HG03432 (cell line): ENCODE data around the gene MUC2.

Source experiments
- ATAC-seq: cut with Tn5 transposase; IDR thresholded peaks from one replicate; pipeline ENCODE4 v1.9.1; 2021; ENCODE audit warnings: mild to moderate bottlenecking, moderate library complexity; ENCODE audit not compliant: unreplicated experiment

Gene MUC2

DNA sequence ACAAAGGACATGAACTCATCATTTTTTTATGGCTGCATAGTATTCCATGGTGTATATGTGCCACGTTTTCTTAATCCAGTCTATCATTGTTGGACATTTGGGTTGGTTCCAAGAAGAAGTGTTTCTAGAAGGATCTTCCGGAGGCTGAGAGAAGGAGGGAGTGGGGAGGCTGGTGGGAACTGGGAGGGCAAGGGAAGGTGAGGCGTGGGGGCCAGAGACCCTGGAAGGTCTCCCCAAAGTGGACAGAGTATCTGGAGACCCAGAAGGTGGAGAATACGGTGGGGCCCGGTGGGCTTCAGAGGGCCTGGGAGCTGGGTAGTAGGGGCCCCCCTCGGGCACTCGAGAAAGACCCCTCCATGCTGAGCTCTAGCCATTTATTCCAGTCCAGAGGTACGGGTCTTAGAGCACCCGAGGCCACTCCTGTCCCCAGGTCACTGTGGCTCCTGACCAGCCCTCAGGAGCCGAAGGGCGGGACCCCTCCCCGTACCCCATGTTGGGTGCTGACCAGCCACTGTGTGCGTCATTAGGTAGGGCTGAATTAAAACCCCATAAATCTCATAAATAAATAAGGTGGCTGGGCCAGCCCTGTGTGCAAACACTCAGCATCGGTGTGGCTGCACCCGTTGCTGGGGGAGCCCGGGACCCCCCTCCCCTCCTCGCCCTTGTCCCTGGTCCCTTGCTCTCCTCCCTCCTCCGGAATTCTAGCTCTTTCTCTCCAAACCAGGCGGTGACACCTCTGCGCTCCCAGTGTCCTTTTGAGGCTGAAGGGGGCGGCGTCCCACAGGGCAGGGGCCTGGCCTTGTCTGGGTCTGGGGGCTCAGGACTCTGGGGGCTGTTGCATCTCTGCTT, 44.3 kb downstream of the MUC2 start:
- ATAC-seq, result no peak

DNA sequence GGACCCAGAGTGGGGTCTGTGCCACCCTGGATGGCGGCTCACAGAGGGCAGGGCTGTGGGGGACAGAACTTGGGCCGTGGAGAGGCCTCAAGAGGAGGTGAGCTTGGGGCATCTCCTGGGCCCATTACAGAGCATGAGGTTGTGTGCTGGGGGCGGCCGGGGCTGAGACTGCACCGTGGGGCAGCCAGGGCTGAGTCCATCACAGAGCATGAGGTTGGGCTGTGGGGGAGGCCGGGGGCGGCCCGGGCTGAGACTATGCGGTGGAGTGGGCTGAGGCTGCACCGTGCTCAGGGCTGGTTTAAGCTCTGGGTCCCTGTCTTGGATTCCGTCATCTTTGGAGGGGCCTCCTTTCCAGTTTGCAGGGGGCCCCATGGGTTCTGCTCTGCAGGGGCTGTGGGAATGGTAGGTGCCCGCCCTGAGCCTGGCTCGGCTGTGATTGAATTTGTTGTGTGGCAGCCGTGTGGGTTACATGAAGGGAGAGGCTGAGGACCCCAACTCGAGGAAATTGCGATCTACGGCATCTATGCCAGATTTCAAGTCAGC, 45.0 kb downstream of the MUC2 start:
- ATAC-seq, result no peak

DNA sequence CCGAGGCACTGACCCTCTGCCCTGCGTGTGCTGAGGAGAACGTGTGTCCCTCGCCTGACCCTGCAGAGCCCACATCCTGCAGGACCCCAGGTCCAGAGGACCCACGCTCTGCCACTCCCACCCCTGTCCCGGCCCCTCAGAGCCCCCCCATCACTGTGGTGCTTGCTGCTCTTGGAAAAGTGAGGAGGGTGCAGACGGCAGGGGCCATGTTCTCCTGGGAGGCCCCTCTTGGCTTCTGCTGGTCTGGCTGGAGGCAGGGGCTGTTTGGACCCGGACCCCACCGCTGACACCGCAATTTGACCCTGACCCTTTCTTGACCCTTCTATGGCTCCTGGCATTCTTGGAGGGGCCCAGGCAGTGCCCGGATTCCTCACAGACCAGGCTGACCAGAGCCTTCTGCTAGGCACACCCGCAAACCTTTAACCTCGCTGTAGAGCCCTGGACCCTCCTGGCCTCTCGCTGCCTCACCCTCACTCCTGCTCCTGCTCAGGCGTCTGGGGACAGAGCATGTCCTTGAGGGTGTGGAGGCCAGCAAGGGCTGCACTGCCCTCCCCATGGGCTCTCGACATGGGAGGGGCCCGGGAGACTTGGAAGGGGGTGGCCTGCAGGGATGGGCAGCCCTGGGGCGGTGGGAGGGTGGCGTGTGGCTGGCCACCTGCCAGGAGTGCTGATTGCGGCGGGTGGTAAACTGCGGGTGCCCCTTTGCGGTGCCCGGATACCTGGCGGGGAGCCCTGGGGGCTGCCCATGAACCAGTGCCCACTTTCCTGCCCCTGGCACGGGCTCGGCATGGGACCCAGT, 46.1 kb downstream of the MUC2 start:
- no peak for ATAC-seq

DNA sequence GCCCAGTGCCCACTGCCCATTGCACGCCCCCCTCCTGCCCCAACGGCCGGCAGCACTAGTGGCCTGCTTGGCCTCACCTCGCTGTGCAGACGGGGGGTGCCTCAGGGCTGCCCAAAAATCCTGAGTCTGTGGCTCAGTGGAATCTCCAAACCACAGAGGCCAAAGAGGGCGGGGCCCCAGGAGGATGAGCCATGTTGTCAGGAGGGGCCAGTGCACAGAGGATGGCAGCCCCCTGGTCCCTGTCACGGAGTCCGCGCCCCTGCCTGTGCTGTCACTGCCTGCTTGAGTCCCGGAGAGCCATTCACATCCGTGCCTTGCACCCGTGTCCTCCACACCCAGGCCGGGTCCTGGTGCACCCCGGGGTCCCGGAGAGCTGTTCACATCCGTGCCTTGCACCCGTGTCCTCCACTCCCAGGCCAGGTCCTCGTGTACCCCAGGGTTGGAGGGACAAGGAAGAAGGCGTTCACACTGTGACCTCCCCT, 46.7 kb downstream of the MUC2 start:
- no peak for ATAC-seq

DNA sequence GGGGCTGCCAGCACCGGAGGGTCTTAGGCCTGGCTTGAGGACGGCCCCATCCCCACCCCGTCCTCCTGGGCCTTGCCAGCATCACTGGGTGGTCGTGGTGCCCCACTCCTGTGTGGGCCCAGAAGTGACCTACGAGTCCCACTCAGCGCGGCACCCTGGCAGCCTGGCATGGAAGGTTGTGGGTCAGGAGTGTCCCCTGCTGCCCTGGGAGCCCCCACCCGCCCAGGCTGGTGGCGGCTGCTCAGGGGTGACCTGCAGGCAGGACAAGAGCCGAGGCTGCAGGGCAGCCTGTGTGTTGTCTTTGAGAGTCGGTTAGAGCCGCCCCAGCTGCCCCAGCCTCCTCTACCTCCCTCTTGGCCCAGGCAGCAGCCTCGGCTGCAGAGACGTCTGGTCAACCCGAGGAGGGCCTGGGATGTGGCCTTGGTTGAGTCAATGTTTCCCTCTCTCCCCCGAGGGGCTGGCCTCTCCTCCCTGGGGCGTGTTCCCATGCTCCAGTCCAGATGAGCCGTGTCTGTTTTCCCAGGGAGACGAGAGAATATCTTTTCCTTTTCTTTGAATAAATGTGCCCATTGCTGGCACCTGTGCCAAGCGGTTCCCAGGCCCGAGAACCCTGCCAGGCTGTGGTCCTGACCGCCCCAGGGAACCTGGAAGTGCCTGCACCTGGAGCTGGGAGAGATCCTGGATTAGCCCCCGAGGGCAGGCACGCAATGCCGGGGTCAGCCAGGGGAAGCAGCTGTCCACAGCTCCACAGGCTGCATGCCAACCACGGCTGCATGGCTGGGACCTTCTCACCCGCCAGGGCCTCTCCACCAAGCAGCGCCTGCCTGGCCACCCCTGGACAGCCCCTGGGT, 47.4 kb downstream of the MUC2 start:
- ATAC-seq, result no peak

DNA sequence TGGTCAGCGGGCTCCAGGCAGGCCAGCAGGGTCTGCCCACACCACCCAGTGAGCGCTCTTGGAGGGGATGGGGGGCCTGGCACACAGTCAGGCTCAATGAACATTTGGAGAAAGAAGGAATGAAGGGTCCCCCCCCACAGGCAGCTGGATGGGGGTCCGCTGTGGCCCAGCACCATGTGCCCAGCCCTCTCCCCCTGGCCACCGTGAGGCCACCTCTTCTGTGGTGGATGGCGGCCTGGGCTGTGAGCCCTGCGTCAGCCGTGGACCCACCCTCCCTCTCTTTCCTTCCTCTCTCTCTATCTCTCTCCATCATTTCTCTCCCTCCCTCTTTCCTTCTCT, 48.0 kb downstream of the MUC2 start:
- ATAC-seq, result no peak

DNA sequence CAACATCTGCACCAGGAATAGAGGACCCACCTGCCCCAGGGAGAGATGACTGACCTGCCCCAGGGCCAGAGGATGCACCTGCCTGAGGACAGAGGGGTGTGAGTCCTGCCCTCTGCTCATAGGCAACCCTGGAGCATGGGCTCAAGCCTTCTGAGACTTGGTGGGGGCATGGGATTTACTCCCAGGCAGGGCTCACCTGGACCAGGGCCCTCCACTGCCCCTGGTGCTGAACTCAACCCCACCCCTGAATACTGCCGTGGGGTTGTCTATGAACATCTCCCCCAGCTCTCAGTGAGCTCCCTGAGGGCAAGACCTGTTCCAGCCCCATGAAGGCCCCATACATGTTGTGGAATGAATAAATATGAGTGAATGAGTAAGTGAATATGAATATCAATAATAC, 49.3 kb downstream of the MUC2 start:
- ATAC-seq, result no peak
